GM21381 (cell line): ENCODE results near the gene RAB7A.

Experiments used
- ATAC-seq: cut with Tn5 transposase; IDR thresholded peaks from one replicate; pipeline ENCODE4 v1.9.1; 2021; ENCODE audit warnings: mild to moderate bottlenecking, moderate library complexity; ENCODE audit not compliant: unreplicated experiment

Gene RAB7A

GRCh38 chr3:128726023-128727016, at the start of gene RAB7A:
TSS of gene RAB7A (plus strand) at chr3:128726183. CDS start at chr3:128795368, 69,185 bp downstream.
- peak; percentile 90 for ATAC-seq

DNA sequence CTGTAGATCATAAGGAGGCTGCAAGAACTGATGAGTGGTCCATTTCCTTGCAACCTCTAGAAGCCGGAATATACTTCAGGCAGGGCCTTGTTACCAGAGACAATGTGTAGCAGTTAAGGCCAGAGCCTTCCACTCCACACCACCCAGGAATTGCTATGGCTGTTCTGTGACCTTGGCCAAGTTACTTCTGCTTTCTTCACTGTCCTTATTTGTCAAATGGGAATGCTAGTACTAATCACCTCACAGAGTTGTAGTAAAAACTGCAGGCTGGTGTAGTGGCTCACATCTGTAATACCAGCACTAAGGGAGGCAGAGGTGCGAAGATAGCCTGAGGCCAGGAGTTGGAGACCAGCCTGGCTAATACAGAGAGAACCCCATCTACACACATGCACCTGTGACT, 46.6 kb upstream of the RAB7A start:
- ATAC-seq, result no peak

DNA sequence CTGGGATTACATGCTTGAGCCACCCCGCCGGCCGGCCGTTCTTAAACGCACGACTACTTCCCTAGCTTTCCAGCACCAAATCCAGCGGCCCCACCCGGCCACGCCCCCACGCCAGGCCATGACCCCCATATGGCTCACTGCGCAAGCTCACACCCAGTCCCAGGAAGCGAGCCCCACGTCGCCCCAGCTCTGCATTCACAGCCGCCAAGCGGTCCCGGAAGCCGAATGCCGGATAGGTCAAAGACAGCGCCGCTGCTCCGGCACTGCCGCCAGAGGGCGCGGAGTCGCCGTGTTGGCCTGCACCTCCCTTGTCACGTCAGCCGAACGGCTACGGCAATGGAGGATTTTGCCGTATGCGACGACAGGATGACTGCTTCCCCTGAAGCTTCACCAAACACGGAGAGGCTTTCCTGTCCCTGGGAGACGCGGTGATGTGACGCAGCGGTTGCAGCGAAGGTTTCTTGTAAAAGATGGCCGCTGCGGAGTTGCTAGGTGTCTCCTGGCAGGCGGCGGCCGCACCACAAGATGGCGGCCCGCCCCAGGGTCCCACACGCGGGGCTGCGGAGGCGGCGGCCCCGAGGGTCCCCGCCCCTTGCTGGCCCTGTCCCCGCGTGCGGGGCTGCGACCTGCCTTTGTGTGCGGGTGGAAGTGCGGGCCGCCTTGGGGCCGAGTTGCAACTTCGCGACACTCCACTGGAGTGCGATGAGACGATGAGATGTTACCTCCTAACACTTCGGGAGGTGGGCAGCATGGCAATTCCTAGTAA, 45.2 kb upstream of the RAB7A start:
- ATAC-seq, result peak; percentile 95

GRCh38 chr3:128681369-128681829, 44.6 kb upstream of the RAB7A start:
- ATAC-seq, result no peak

DNA sequence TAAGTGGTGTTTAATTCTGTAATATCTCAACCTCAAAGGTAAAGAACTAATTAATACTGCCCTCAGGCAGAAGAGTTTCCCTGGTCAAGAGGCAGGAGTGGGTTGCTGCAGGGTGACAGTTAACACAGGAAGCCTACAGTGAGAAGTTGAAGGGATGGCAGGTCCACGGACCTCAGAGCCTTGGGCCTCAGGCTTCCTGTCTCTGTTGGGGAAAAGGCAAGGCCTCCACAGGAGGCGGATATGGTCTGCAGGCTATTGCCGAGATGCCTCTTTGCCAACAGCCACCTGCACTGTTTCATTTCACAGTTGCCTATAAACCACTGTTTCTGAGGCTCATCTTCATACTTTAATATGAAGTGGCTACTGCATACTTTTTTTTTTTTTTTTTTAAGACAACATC, 42.0 kb upstream of the RAB7A start:
- no peak for ATAC-seq

GRCh38 chr3:128684986-128685726, 40.8 kb upstream of the RAB7A start:
- no peak for ATAC-seq

- ATAC-seq, result no peak
Measured at GRCh38 chr3:128686465-128686864, 39.5 kb upstream of the RAB7A start.

DNA sequence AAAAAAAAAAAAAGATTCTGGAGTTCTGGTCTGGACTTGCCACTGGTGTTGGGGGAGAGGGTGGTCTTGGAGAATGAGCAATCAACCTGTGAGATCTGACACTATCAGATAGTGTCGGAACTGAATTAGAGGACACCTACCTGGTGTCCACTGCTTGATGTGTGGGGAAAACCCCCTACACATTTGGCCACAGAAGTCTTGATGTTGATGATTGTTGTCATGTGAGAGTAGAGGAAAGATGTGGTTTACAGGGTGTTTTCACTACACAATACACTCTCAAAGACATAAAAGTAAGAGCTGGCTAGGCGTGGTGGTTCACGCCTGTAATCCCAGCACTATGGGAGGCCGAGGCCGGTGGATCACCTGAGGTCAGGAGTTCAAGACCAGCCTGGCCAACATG, 36.9 kb upstream of the RAB7A start:
- no peak for ATAC-seq

DNA sequence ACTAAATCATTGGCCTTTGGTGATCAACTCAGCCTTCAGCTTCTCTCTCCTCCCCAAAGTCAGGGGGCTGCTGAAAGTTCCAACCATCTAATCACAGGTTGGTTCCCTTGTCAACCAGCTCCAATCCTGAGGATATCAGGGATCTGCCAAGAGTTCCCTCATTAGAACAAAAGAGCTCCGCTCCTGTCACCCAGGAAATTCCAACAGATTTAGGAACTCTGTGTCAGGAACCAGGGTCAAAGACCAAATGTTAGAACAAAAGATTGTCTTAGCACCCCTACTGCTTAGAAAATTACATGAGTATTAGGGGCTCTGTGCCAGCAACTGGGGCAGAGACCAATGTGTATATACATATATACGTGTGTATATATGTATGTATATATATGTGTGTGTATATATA, 32.3 kb upstream of the RAB7A start:
- ATAC-seq, result no peak

- no peak for ATAC-seq
Measured at GRCh38 chr3:128697341-128697740, 28.6 kb upstream of the RAB7A start.

GRCh38 chr3:128698211-128699047, 27.6 kb upstream of the RAB7A start:
- no peak for ATAC-seq

DNA sequence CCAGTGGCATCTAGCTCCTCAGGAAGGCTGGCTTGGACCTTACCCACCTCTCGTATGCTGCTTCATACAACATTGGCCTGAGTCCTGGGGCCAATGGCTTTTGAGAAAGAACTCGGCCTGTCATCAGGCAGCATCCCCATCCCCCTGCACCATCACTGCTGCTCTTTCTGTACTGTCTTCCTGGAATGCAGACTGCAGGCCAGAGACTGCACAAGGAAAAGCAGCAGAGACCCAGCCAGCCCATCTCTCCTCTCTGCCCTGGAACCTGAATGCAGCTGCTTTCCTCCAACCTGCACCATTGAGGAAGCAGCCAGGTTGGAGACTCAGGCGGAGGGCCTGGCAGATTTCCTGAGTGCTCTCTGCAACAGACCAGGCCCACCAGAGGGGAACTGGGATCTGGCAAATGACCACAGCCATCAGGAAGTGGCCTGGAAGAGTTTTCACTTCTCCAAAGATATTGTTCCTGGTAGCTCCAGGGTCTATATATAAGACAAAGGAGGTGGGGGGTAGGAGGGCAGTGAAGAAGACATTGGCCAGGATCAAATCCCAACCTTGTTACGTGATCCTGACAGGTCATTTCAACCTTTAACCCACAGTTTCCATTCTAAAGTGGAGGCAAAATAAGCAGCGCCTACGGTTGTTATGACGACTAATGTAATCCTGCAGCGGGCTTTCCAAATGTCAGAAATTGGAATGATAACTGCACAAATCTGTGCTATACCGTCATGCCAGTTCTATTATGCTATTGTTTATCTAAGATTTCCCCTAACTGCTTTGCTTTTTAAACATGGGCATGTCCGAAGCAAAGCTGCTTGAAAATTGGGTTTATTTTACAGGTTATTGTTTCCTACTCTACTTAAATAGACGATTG, 24.4 kb upstream of the RAB7A start:
- no peak for ATAC-seq

GRCh38 chr3:128702391-128702790, 23.6 kb upstream of the RAB7A start:
- no peak for ATAC-seq

- no peak for ATAC-seq
Measured at GRCh38 chr3:128703561-128703960, 22.4 kb upstream of the RAB7A start.

- no peak for ATAC-seq
Measured at GRCh38 chr3:128706086-128706615, 19.8 kb upstream of the RAB7A start.

DNA sequence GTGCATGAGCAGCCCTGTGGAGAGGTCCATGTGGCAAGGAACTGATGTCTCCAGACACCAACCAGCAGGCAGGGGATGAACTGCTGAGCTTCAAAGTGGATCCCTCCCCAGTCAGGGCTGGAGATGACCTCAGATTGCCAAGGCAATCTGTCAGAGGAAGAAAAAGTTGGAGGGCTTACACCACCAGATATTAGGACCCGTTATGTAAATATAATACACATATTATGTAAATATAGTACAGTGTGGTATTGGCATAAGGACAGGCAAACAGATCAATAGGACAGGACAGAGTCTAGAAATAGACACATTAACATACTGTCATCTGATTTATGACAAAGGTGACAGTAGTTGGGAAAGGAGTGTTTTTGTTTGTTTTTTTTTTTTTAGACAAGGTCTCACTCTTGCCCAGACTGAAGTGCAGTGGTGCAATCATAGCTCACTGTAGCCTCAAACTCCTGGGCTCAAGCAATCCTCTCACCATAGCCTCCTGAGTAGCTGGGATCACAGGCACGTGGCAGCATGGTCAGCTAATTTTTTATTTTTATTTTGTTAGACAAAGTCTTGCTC, 18.0 kb upstream of the RAB7A start:
- no peak for ATAC-seq

- ATAC-seq, result no peak
Measured at GRCh38 chr3:128709038-128709437, 16.9 kb upstream of the RAB7A start.

- no peak for ATAC-seq
Measured at GRCh38 chr3:128709506-128710210, 16.3 kb upstream of the RAB7A start.
